Measurements from ENCODE around the gene MACROD2.

MACROD2 gene

GRCh38 chr20:15542655-15543054 lies 1547.3 kb downstream of the MACROD2 start:
- H3K4me3 ChIP-seq (ENCODE audit: low read length): no peak overlapping the region
- DNase-seq (ENCODE audit: low read depth): no peak
- TF ChIP-seq, protein P1, sequence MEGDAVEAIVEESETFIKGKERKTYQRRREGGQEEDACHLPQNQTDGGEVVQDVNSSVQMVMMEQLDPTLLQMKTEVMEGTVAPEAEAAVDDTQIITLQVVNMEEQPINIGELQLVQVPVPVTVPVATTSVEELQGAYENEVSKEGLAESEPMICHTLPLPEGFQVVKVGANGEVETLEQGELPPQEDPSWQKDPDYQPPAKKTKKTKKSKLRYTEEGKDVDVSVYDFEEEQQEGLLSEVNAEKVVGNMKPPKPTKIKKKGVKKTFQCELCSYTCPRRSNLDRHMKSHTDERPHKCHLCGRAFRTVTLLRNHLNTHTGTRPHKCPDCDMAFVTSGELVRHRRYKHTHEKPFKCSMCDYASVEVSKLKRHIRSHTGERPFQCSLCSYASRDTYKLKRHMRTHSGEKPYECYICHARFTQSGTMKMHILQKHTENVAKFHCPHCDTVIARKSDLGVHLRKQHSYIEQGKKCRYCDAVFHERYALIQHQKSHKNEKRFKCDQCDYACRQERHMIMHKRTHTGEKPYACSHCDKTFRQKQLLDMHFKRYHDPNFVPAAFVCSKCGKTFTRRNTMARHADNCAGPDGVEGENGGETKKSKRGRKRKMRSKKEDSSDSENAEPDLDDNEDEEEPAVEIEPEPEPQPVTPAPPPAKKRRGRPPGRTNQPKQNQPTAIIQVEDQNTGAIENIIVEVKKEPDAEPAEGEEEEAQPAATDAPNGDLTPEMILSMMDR (conservative IDR thresholded peaks at IDR 0.05; ENCODE audit: low read length): no peak

DNA sequence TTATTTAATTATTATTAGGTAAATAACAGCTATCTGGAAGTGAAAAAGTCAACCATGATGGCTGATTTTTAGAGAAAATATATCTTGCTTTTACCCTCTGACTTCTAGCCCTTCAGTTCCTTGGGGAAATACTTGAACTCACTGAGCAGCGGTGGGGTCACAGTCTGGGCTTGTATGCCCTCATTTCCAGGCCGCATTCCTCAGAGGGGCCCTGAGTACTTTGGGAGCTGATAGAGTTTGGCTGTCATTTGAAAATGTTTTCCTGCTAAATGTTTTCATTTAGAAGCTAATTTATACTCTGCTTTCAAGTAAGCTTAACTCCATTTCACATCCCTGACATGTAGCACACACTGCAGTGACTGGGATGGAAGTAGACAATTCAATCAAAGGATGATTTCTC lies 1549.4 kb downstream of the MACROD2 start:
- no peak for DNase-seq (ENCODE audit: low read depth)
- TF ChIP-seq, protein P1 (conservative IDR thresholded peaks at IDR 0.05; ENCODE audit: low read length): no peak
- no peak overlapping the region for H3K4me3 ChIP-seq (ENCODE audit: low read length)

DNA sequence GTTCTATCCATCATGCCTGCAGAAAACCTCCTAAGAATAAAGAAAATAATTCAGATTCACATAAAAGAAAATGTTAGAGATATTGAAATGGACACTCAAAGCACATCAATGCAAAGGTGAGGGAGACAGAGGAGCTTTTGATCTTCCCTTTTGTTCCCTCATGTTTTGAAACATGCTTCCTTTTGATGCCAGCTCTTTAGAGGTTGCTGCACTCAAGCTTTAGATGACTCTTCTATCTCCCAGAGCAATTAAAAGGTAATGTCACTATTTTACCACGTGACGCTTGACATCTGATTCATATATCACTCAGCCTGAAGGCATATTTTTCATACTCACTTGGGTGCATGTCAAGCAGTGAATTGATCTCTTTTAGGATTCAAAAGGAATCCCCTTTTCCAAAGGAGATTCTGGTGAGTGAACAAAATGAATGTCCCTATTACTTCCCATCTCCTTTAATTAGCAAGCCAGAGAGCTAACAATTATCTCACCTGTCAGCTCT lies 1551.3 kb downstream of the MACROD2 start:
- DNase-seq (ENCODE audit: low read depth): no peak
- H3K4me3 ChIP-seq (ENCODE audit: low read length): no peak overlapping the region
- TF ChIP-seq, protein P1 (conservative IDR thresholded peaks at IDR 0.05; ENCODE audit: low read length): no peak

DNA sequence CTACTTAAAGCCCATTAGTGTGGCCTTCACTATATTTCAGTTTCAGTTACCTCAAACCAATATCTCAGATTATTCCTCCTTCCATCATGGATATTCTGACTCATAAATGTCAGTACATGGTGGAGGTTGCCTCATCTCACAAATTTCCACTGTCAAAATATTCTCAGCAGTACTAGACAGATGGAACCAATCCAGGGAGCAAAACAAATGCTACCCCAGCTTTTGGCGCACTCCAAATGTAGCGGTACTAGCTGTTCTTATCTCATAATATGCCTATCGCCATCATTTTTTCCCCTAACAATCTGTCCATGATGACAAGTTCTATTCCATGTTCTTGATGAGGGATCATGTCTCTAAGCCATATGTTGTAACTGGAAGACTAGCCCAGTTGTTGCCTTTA lies 1551.8 kb downstream of the MACROD2 start:
- H3K4me3 ChIP-seq (ENCODE audit: low read length): no peak overlapping the region
- DNase-seq (ENCODE audit: low read depth): no peak
- TF ChIP-seq, protein P1 (conservative IDR thresholded peaks at IDR 0.05; ENCODE audit: low read length): no peak

DNA sequence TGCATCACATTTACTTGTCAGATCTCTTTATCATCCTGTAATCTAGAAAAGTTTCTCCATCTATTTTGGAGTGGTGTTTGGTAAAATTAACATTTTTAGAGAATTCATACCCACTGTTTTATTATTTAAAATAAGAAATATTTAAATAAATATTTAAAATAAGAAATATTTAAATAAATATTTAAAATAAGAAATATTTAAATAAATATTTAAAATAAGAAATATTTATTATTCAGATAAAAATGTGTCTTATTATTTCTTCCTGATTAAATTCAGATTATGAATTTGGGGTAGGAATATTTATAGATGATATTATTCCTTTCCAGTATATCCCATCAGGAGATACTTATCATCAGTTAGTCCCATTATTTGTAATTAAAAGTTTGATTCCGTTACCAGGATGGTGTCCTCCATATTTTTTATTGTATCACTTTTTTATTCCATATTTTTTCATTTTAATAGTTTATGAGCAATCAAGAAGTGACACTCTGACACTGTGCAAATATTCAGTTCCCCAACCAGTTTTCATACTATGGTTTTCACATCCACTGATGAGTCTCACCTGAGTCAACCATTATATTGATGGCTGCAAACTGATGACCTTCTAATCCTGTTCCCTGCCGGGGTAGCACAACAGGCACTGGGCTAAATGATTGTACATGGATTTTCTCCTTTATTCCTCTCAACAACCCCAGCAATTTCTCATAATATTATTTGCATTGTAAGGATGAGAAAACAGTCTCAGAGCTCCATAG lies 1555.0 kb downstream of the MACROD2 start:
- TF ChIP-seq, protein P1 (conservative IDR thresholded peaks at IDR 0.05; ENCODE audit: low read length): no peak
- H3K4me3 ChIP-seq (ENCODE audit: low read length): no peak overlapping the region
- DNase-seq (ENCODE audit: low read depth): no peak

GRCh38 chr20:15555913-15556312 lies 1560.6 kb downstream of the MACROD2 start:
- TF ChIP-seq, protein P1 (conservative IDR thresholded peaks at IDR 0.05; ENCODE audit: low read length): no peak
- no peak overlapping the region for H3K4me3 ChIP-seq (ENCODE audit: low read length)
- no peak for DNase-seq (ENCODE audit: low read depth)

- DNase-seq (ENCODE audit: low read depth): no peak
- TF ChIP-seq, protein P1 (conservative IDR thresholded peaks at IDR 0.05; ENCODE audit: low read length): no peak
- no peak overlapping the region for H3K4me3 ChIP-seq (ENCODE audit: low read length)
Observed at GRCh38 chr20:15556869-15557268, 1561.6 kb downstream of the MACROD2 start.
